Astrocyte of the cerebellum (primary cell): ENCODE results near the gene GATD1.

Source experiments
- DNase-seq: peaks from one replicate; pipeline ENCODE4 v3.0.0-alpha.2; 2011; ENCODE audit warnings: low read depth
- H3K4me3 ChIP-seq: 2 replicates; pipeline ENCODE4 v1.5.1; 2011; ENCODE audit warnings: mild to moderate bottlenecking, low read depth, low read length, moderate library complexity
- CTCF ChIP-seq: IDR thresholded peaks from 2 replicates; pipeline ENCODE4 v1.5.1; 2012; ENCODE audit warnings: low read length, low read depth, moderate library complexity, mild to moderate bottlenecking; ENCODE audit errors: missing control alignments
- in situ Hi-C: cut with HindIII; loops from 2 replicates; pipeline ENCODE4 v1.10.0; 2017; ENCODE audit warnings: low sequenced_read_pairs

The GATD1 gene

GRCh38 chr11:778976-779954, 2.0 kb upstream of the GATD1 start:
- TF ChIP-seq CTCF = no peak
- in situ Hi-C loops = no loop called here
- DNase-seq = no peak
- no peak overlapping the region for H3K4me3 ChIP-seq

GRCh38 chr11:776561-777287, 563 bp downstream of the GATD1 start:
- no peak for TF ChIP-seq CTCF
- no peak for DNase-seq
- in situ Hi-C loops = no loop called here
- H3K4me3 ChIP-seq = peak overlapping the region; percentile 86

- DNase-seq = no peak
- TF ChIP-seq CTCF = no peak
- in situ Hi-C loops = no loop called here
- peak overlapping the region; percentile 86 for H3K4me3 ChIP-seq
These were observed 1.1 kb downstream of the GATD1 start for GRCh38 chr11:776263-776560.

GRCh38 chr11:774873-775592, 2.3 kb downstream of the GATD1 start:
- TF ChIP-seq CTCF = no peak
- peak overlapping the region; percentile 86 for H3K4me3 ChIP-seq
- in situ Hi-C loops = loop anchor here (25.0 kb wide), 1 partner anchor 113 kb away; no protein-coding TSS in a partner anchor
- no peak for DNase-seq

- no peak for TF ChIP-seq CTCF
- H3K4me3 ChIP-seq = no peak overlapping the region
- DNase-seq = no peak
These were observed 3.5 kb downstream of the GATD1 start for GRCh38 chr11:773830-774229.

GRCh38 chr11:773425-773824, 3.9 kb downstream of the GATD1 start:
- TF ChIP-seq CTCF = no peak
- DNase-seq = no peak
- in situ Hi-C loops = loop anchor here (25.0 kb wide), 1 partner anchor 111 kb away; no protein-coding TSS in a partner anchor
- no peak overlapping the region for H3K4me3 ChIP-seq

More at GRCh38 chr11:773830-774229, 3.5 kb downstream of the GATD1 start:
- in situ Hi-C loops = loop anchor here (25.0 kb wide), 1 partner anchor 112 kb away; no protein-coding TSS in a partner anchor
